Measurements from ENCODE around the gene FERMT1. TPM values are rescaled to one million over a fixed set of nuclear protein-coding genes. Genes with fewer than 3 reads are reported as not detected.
"Not testable (repeated sequence)": the region's sequence is repeated elsewhere in the genome, so short reads cannot be mapped to it uniquely, and the experiment has no call there.

Gene FERMT1
- total RNA-seq, 4 donors from 2014 or later, result 23.2 to 31.9 (median 29.7) TPM

GRCh38 chr20:6055981-6056569, 66.8 kb downstream of the FERMT1 start:
- H3K36me3 ChIP-seq, result no peaks in the 10 kb centered on the region
- H3K27me3 ChIP-seq, result peaks cover 37% of the 10 kb centered on the region
- peaks cover 0 to 19% (median 12%) of the 10 kb centered on the region in 4 donors for H3K4me1 ChIP-seq
- no peaks in the 10 kb centered on the region for H3K9me3 ChIP-seq
- H3K27ac ChIP-seq, result no peak overlapping the region
- in situ Hi-C loops (cut with MboI; ENCODE audit: low pct_ligation_motif_present in 1 of 4, low pct_unique_long_range_greater_than_20kb in 1 of 4, low sequenced_read_pairs in 3 of 4) (no loop called here), intact Hi-C loops (cut with DNase I; ENCODE audit: low total_unique reads) (no loop called here)
- 84 to 100% methylated on average over 1 to 9 of the region's 9 CpGs for WGBS, 2 donors (ENCODE audit: low coverage in 1 of 2)
- TF ChIP-seq POLR2AphosphoS5 (IDR thresholded peaks at IDR 0.05) (no peak), CTCF (IDR thresholded peaks at IDR 0.05) (no peak), EP300 (IDR thresholded peaks at IDR 0.05; ENCODE audit: low read depth) (no peak), POLR2A (IDR thresholded peaks at IDR 0.05) (no peak)
- DNase-seq, result no peak
- H3K4me3 ChIP-seq, result no peak overlapping the region

- H3K4me1 ChIP-seq, result peaks cover 0 to 19% (median 12%) of the 10 kb centered on the region in 4 donors
- H3K4me3 ChIP-seq, result no peak overlapping the region
- H3K36me3 ChIP-seq, result no peaks in the 10 kb centered on the region
- no peak for DNase-seq
- 64 to 81% methylated on average over 4 to 10 of the region's 10 CpGs for WGBS, 2 donors (ENCODE audit: low coverage in 1 of 2)
- intact Hi-C loops (cut with DNase I; ENCODE audit: low total_unique reads) (no loop called here), in situ Hi-C loops (cut with MboI; ENCODE audit: low pct_ligation_motif_present in 1 of 4, low pct_unique_long_range_greater_than_20kb in 1 of 4, low sequenced_read_pairs in 3 of 4) (no loop called here)
- no peaks in the 10 kb centered on the region for H3K9me3 ChIP-seq
- no peak overlapping the region for H3K27ac ChIP-seq
- peaks cover 45% of the 10 kb centered on the region for H3K27me3 ChIP-seq
- no peak for TF ChIP-seq CTCF (IDR thresholded peaks at IDR 0.05)
- no peak for TF ChIP-seq POLR2AphosphoS5 (IDR thresholded peaks at IDR 0.05)
- no peak for TF ChIP-seq POLR2A (IDR thresholded peaks at IDR 0.05)
- no peak for TF ChIP-seq EP300 (IDR thresholded peaks at IDR 0.05; ENCODE audit: low read depth)
These were observed 67.6 kb downstream of the FERMT1 start for GRCh38 chr20:6055161-6055783.

GRCh38 chr20:6054689-6055051, 68.2 kb downstream of the FERMT1 start:
- intact Hi-C loops (cut with DNase I; ENCODE audit: low total_unique reads); H3K27ac ChIP-seq; H3K9me3 ChIP-seq; H3K36me3 ChIP-seq; H3K4me3 ChIP-seq; DNase-seq; in situ Hi-C loops (cut with MboI; ENCODE audit: low pct_ligation_motif_present in 1 of 4, low pct_unique_long_range_greater_than_20kb in 1 of 4, low sequenced_read_pairs in 3 of 4): not testable (repeated sequence)
- WGBS, 2 donors (ENCODE audit: low coverage in 1 of 2), result 87 to 100% methylated on average over 3 to 4 of the region's 4 CpGs
- peaks cover 45% of the 10 kb centered on the region for H3K27me3 ChIP-seq
- H3K4me1 ChIP-seq, result peaks cover 0 to 19% (median 12%) of the 10 kb centered on the region in 4 donors

- H3K36me3 ChIP-seq, result no peaks in the 10 kb centered on the region
- DNase-seq, result no peak
- no peak within 1 kb of the TSS for H3K4me3 ChIP-seq
- intact Hi-C loops (cut with DNase I; ENCODE audit: low total_unique reads), result no loop called here
- WGBS, 2 donors (ENCODE audit: low coverage in 1 of 2), result 59 to 60% methylated on average over 3 to 13 of the region's 13 CpGs
- peaks cover 45% of the 10 kb centered on the region for H3K27me3 ChIP-seq
- in situ Hi-C loops (cut with MboI; ENCODE audit: low pct_ligation_motif_present in 1 of 4, low pct_unique_long_range_greater_than_20kb in 1 of 4, low sequenced_read_pairs in 3 of 4), result no loop called here
- TF ChIP-seq CTCF (IDR thresholded peaks at IDR 0.05) (no peak), POLR2A (IDR thresholded peaks at IDR 0.05) (no peak), POLR2AphosphoS5 (IDR thresholded peaks at IDR 0.05) (no peak), EP300 (IDR thresholded peaks at IDR 0.05; ENCODE audit: low read depth) (no peak)
- no peak within 1 kb of the TSS for H3K27ac ChIP-seq
- peaks cover 0 to 19% (median 12%) of the 10 kb centered on the region in 4 donors for H3K4me1 ChIP-seq
- no peaks in the 10 kb centered on the region for H3K9me3 ChIP-seq
These were observed 68.8 kb downstream of the FERMT1 start, which contains the start of gene LRRN4 for GRCh38 chr20:6053776-6054688. Gene LRRN4 (minus strand): TSS chr20:6054060. CDS start chr20:6052799, 1,261 bp downstream.

Data from transverse colon (tissue), 4 donors.